Gastroesophageal sphincter (tissue), 4 donors: ENCODE data around the gene PABPN1. TPM values are rescaled to one million over a fixed set of nuclear protein-coding genes. Genes with fewer than 3 reads are reported as not detected.
"Not testable (repeated sequence)": the region's sequence is repeated elsewhere in the genome, so short reads cannot be mapped to it uniquely, and the experiment has no call there.

Source experiments
- ATAC-seq: fragments of 150-250 bp; one replicate; pipeline ENCODE4 v1.9.1; 2016; ENCODE audit warnings: mild to moderate bottlenecking, moderate library complexity
- H3K27ac ChIP-seq, 4 donors: fragments of 200-600 bp; sonication (generic) in 3 of 4; 1 replicate in 3 of 4; 2 replicates in 1 of 4; pipeline ENCODE4 v1.5.1; 2016 to 2019
- H3K27me3 ChIP-seq: fragments of 200-600 bp; sonication (generic); one replicate; pipeline ENCODE4 v1.5.1; 2019
- H3K36me3 ChIP-seq, 2 donors: fragments of 200-600 bp; sonication (generic); one replicate each; pipeline ENCODE4 v1.5.1; 2019; ENCODE audit warnings: control low read depth in 1 of 2
- H3K4me1 ChIP-seq, 3 donors: fragments of 200-600 bp; sonication (generic); 1 replicate in 2 of 3; 2 replicates in 1 of 3; pipeline ENCODE4 v1.5.1; 2016 to 2019; ENCODE audit warnings: control low read depth in 2 of 3
- H3K4me3 ChIP-seq, 2 donors: fragments of 200-600 bp; sonication (generic); one replicate each; pipeline ENCODE4 v1.5.1; 2019; ENCODE audit warnings: mild to moderate bottlenecking in 1 of 2, moderate library complexity in 1 of 2
- H3K9me3 ChIP-seq, 3 donors: fragments of 200-600 bp; sonication (generic); one replicate each; pipeline ENCODE4 v1.5.1; 2017 to 2019; ENCODE audit warnings: control low read depth in 2 of 3
- EP300 ChIP-seq: sonication (generic); formaldehyde crosslinking; IDR thresholded peaks from one replicate; pipeline ENCODE4 v1.6.1; 2017; ENCODE audit warnings: antibody characterized with exemption, mild to moderate bottlenecking
- POLR2A ChIP-seq, 2 donors: fragments of 450-650 bp; IDR thresholded peaks; one replicate each; pipeline ENCODE4 v1.6.1; 2017; ENCODE audit warnings: antibody characterized with exemption in 2 of 2, mild to moderate bottlenecking in 2 of 2, moderate library complexity in 1 of 2
- POLR2AphosphoS5 ChIP-seq: sonication (generic); formaldehyde crosslinking; IDR thresholded peaks from one replicate; pipeline ENCODE4 v1.6.1; 2017; ENCODE audit warnings: antibody characterized with exemption
- WGBS, 2 donors: methylation state at CpG; one replicate each; pipeline ENCODE4 v1.1.5; 2018; ENCODE audit warnings: low coverage in 1 of 2; 5-methylcytosine and 5-hydroxymethylcytosine counted together
- total RNA-seq, 4 donors: library from RNA; depleted of rRNA; stranded (reverse); fragments of >200 nt; gene quantifications; one replicate each; pipeline ENCODE4 v1.1.0, GENCODE V29; 2016
- TF ChIP-seq, protein P1 (sequence below), 4 experiments: fragments of 200-600 bp in 2 of 4; fragments of 450-650 bp in 2 of 4; sonication (generic) in 1 of 4; IDR thresholded peaks; one replicate each; pipeline ENCODE4 v1.5.1; 2017 to 2019; ENCODE audit warnings: antibody characterized with exemption in 4 of 4, mild to moderate bottlenecking in 2 of 4, moderate library complexity in 2 of 4

The PABPN1 gene, protein sequence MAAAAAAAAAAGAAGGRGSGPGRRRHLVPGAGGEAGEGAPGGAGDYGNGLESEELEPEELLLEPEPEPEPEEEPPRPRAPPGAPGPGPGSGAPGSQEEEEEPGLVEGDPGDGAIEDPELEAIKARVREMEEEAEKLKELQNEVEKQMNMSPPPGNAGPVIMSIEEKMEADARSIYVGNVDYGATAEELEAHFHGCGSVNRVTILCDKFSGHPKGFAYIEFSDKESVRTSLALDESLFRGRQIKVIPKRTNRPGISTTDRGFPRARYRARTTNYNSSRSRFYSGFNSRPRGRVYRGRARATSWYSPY
- 10 to 100 TPM; 56.3 to 59.8 (median 57.5) TPM for total RNA-seq

DNA sequence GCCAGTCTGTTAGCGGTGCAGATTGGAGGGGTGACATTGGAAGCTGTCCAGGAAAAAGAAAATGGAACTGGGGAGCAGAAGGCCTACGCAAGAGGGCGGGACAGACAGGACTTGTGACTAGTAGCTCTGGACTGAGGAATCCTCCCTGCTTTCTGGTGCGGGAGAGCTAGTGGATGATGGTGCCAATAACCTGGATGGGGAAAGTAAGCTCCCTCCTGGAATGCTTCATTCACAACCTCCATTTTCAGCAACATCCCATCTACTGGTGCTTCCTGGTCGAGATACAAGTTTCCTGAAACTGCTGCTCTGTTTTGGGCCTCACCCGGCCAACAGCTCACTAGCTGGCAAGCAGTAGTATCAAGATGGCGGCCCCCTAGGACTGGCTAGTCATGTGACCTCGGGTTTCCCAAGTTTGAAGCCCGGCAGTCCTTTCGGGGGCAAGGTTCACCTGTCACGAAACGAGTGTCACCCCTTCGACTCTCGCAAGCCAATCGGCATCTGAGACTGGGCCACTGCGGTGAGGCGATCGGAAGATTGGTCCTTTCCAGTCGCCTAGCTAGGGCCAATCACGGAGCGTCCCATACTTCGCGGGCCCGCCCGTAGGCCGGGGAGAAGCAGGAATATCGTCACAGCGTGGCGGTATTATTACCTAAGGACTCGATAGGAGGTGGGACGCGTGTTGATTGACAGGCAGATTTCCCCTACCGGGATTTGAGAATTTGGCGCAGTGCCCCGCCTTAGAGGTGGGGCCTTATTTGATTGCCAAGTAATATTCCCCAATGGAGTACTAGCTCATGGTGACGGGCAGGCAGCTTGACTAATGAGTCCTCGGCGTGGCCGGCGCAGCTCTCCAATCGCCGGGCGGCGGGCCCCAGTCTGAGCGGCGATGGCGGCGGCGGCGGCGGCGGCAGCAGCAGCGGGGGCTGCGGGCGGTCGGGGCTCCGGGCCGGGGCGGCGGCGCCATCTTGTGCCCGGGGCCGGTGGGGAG is at the start of gene PABPN1:
Gene PABPN1 (plus strand): TSS at position 874 of the 988 bp plus-strand sequence. CDS start 13 bp downstream, at position 887.
- peaks cover 4 to 31% (median 11%) of the 10 kb centered on the region in 3 donors for H3K4me1 ChIP-seq
- TF ChIP-seq POLR2A (IDR thresholded peaks at IDR 0.05) (peak; percentile 6 to 64), EP300 (no peak), POLR2AphosphoS5 (peak; percentile 86)
- TF ChIP-seq, protein P1, sequence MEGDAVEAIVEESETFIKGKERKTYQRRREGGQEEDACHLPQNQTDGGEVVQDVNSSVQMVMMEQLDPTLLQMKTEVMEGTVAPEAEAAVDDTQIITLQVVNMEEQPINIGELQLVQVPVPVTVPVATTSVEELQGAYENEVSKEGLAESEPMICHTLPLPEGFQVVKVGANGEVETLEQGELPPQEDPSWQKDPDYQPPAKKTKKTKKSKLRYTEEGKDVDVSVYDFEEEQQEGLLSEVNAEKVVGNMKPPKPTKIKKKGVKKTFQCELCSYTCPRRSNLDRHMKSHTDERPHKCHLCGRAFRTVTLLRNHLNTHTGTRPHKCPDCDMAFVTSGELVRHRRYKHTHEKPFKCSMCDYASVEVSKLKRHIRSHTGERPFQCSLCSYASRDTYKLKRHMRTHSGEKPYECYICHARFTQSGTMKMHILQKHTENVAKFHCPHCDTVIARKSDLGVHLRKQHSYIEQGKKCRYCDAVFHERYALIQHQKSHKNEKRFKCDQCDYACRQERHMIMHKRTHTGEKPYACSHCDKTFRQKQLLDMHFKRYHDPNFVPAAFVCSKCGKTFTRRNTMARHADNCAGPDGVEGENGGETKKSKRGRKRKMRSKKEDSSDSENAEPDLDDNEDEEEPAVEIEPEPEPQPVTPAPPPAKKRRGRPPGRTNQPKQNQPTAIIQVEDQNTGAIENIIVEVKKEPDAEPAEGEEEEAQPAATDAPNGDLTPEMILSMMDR (IDR thresholded peaks at IDR 0.05), result no peak
- peak; percentile 95 for ATAC-seq
- peak within 1 kb of the TSS; percentile 90 to 98 for H3K4me3 ChIP-seq
- H3K27ac ChIP-seq, result peak within 1 kb of the TSS; percentile 91 to 99 (median 98)
- peaks cover 4 to 38% of the 10 kb centered on the region in 2 donors for H3K36me3 ChIP-seq
- H3K9me3 ChIP-seq, result no peaks in the 10 kb centered on the region
- 7 to 100% methylated on average over 1 to 15 of the region's 63 CpGs for WGBS, 2 donors
- H3K27me3 ChIP-seq, result no peaks in the 10 kb centered on the region

DNA sequence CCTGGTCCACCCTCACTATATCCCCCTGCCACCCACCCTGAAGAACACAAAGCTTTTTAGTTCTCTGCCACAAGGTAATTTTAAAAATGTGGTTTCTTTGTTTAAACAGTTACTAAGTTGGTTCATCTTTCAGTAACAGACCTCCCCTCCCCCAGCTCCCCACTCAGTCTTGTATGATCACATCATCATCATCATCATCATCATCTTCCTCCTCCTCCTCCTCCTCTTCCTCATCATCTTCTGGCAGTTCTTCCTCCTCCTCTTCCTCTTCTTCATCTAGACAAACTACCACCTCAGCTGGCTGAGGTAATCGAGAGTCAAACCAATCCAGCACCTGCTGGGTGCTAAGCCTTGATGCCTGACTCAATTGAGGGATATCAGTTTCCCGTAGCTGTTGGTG is 45.8 kb upstream of the PABPN1 start:
- Histone ChIP-seq H3K4me3 (no peak overlapping the region), H3K27me3 (no peaks in the 10 kb centered on the region), H3K4me1 (peaks cover 0 to 5% (median 0%) of the 10 kb centered on the region in 3 donors), H3K27ac (no peak overlapping the region), H3K9me3 (no peaks in the 10 kb centered on the region), H3K36me3 (peaks cover 0 to 16% of the 10 kb centered on the region in 2 donors)
- 95% methylated on average over 2 of the region's 2 CpGs; no CpG with 5 or more reads in 1 of the 2 donors for WGBS, 2 donors
- no peak for TF ChIP-seq EP300
- TF ChIP-seq, protein P1 (IDR thresholded peaks at IDR 0.05), result no peak
- TF ChIP-seq POLR2AphosphoS5, result no peak
- TF ChIP-seq POLR2A (IDR thresholded peaks at IDR 0.05), result no peak
- ATAC-seq, result no peak

DNA sequence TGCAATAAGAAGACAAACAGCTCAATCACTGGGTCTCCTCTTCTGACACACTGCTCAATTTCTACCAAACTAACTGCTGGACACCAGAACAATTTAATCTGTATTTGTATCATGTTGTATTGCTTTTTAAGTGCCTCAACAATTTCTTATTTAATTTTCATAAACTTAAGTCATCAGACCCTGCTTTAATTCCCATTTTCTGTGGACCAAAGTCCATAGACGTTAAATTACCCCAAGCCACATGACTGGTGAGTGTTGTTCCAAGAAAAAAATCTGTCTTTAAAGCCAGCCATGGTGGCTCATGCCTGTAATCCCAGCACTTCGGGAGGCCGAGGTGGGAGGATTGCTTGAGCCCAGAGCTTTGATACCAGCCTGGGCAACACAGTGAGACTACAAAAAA is 44.1 kb upstream of the PABPN1 start:
- H3K4me3 ChIP-seq, result no peak overlapping the region
- ATAC-seq, result no peak
- H3K4me1 ChIP-seq, result peaks cover 0 to 5% (median 0%) of the 10 kb centered on the region in 3 donors
- H3K27ac ChIP-seq, result no peak overlapping the region
- TF ChIP-seq EP300, result no peak
- TF ChIP-seq, protein P1 (IDR thresholded peaks at IDR 0.05), result no peak
- TF ChIP-seq POLR2A (IDR thresholded peaks at IDR 0.05), result no peak
- H3K9me3 ChIP-seq, result no peaks in the 10 kb centered on the region
- WGBS, 2 donors, result 79 to 82% methylated on average over 2 to 3 of the region's 3 CpGs
- H3K36me3 ChIP-seq, result peaks cover 0 to 16% of the 10 kb centered on the region in 2 donors
- no peaks in the 10 kb centered on the region for H3K27me3 ChIP-seq

DNA sequence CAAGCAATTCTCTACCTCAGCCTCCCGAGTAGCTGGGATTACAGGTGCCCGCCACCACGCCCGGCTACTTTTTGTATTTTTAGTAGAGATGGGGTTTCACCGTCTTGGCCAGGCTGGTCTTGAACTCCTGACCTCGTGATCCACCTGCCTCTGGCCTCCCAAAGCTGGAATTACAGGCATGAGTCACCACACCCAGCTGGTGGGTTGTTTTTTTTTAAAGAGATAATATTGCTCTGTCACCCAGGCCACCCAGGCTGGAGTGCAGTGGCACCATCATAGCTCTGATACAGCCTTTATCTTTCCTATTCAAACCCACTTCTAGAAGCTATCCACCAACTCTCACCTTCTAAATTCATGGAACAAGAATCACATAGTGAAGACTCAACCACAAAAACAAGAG is 43.3 kb upstream of the PABPN1 start:
- H3K4me3 ChIP-seq, H3K9me3 ChIP-seq, ATAC-seq, H3K27ac ChIP-seq, H3K27me3 ChIP-seq: not testable (repeated sequence)
- H3K4me1 ChIP-seq, result peaks cover 0 to 11% (median 0%) of the 10 kb centered on the region in 3 donors
- H3K36me3 ChIP-seq, result peaks cover 0 to 16% of the 10 kb centered on the region in 2 donors
- 96 to 100% methylated on average over 4 to 6 of the region's 6 CpGs for WGBS, 2 donors

DNA sequence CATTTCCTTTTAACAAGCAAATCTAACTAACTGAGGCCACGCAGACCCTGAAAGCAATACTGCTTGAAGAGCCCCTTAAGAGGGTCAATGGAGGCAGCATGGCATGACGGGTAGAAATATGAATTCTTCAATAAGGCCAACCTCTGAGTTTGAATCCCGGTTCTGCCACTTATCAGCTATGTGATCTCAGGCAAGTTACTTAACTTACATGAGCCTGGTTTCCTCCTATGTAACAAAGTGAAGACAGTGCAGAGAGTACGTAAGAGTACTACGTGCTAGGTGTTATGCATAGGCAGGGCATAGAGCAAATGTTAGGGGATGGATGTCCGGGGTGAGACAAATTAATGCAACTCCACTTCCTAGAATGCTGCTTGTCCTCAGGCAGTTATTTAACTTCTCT is 40.0 kb upstream of the PABPN1 start:
- H3K36me3 ChIP-seq, result peaks cover 0 to 8% of the 10 kb centered on the region in 2 donors
- ATAC-seq, result no peak
- no peaks in the 10 kb centered on the region for H3K9me3 ChIP-seq
- no peak overlapping the region for H3K4me3 ChIP-seq
- no peaks in the 10 kb centered on the region for H3K27me3 ChIP-seq
- H3K4me1 ChIP-seq, result peaks cover 0 to 30% (median 3%) of the 10 kb centered on the region in 3 donors
- no peak for TF ChIP-seq POLR2A (IDR thresholded peaks at IDR 0.05)
- no peak for TF ChIP-seq POLR2AphosphoS5
- no peak overlapping the region for H3K27ac ChIP-seq
- 84 to 85% methylated on average over 3 to 6 of the region's 6 CpGs for WGBS, 2 donors
